T-cell (primary cell): ENCODE results near the gene EPS8L2. TPM values are rescaled to one million over a fixed set of nuclear protein-coding genes. Genes with fewer than 3 reads are reported as not detected.

Experiments
- ATAC-seq, 4 experiments: fragments of 200-7000 bp in 3 of 4; fragments of 150-1000 bp in 1 of 4; cut with Tn5 transposase; replicated peaks in 1 of 4; 1 replicate in 3 of 4; 2 replicates in 1 of 4; pipeline ENCODE4 v1.10.0; 2021; ENCODE audit warnings: moderate library complexity in 3 of 4, mild to moderate bottlenecking in 2 of 4, moderate number of reproducible peaks in 1 of 4
- CTCF ChIA-PET, 2 donors: fragments of 300-600 bp; sonication (Branson Sonifier 250); formaldehyde crosslinking; loops; one replicate each; lab custom pipeline; 2022; ENCODE audit warnings: antibody characterized with exemption in 2 of 2; lab: Charles Lee
- POLR2A ChIA-PET, 2 donors: fragments of 300-600 bp; sonication (Branson Sonifier 250); formaldehyde crosslinking; loops; one replicate each; lab custom pipeline; 2022; ENCODE audit warnings: antibody characterized with exemption in 2 of 2; lab: Charles Lee
- DNase-seq, 35 experiments: peaks; one replicate each; pipeline versions ENCODE4 v3.0.0 to v3.0.0-alpha.2; 2013 to 2023
- H3K27ac ChIP-seq: one replicate; pipeline ENCODE4 v1.5.1; 2013; ENCODE audit warnings: low read length
- H3K27me3 ChIP-seq, 2 experiments: replicated peaks in 1 of 2; 1 replicate in 1 of 2; 2 replicates in 1 of 2; pipeline versions ENCODE4 v1.6.1 to v1.7.0; 2013; ENCODE audit warnings: low read length in 1 of 2, mixed read lengths in 1 of 2; ENCODE audit not compliant: control insufficient read depth in 2 of 2, insufficient read depth in 2 of 2; ENCODE audit errors: extremely low read depth in 1 of 2
- H3K36me3 ChIP-seq, 2 donors: 1 replicate in 1 of 2; 2 replicates in 1 of 2; pipeline versions ENCODE4 v1.6.1 to v1.7.0; 2013; ENCODE audit warnings: low read length in 1 of 2; ENCODE audit not compliant: control insufficient read depth in 2 of 2, insufficient read depth in 1 of 2; ENCODE audit errors: extremely low read depth in 1 of 2
- H3K4me1 ChIP-seq, 2 experiments: 1 replicate in 1 of 2; 2 replicates in 1 of 2; pipeline versions ENCODE4 v1.6.1 to v1.7.0; 2013; ENCODE audit warnings: low read length in 2 of 2, mixed read lengths in 1 of 2; ENCODE audit not compliant: insufficient read depth in 2 of 2, control insufficient read depth in 1 of 2; ENCODE audit errors: extremely low read depth in 1 of 2
- H3K4me3 ChIP-seq, 2 donors: 1 replicate in 1 of 2; 2 replicates in 1 of 2; pipeline versions ENCODE4 v1.5.1 to v1.7.0; 2013; ENCODE audit warnings: mild to moderate bottlenecking in 2 of 2, low read length in 1 of 2, moderate library complexity in 1 of 2; ENCODE audit not compliant: control insufficient read depth in 1 of 2; ENCODE audit errors: extremely low read depth in 1 of 2
- H3K9me3 ChIP-seq: 2 replicates; pipeline ENCODE4 v1.7.0; 2013
- H3K27ac Mint-ChIP-seq, 2 donors: one replicate each; pipeline ENCODE4 v1.8.0; 2020 to 2021; ENCODE audit warnings: mild to moderate bottlenecking in 2 of 2, mixed read lengths in 2 of 2
- H3K27me3 Mint-ChIP-seq, 2 donors: one replicate each; pipeline ENCODE4 v1.8.0; 2021 to 2022; ENCODE audit warnings: mixed read lengths in 2 of 2
- H3K36me3 Mint-ChIP-seq: one replicate; pipeline ENCODE4 v1.8.0; 2021; ENCODE audit warnings: mixed read lengths
- H3K4me1 Mint-ChIP-seq, 3 donors: one replicate each; pipeline ENCODE4 v1.8.0; 2020 to 2022; ENCODE audit warnings: mixed read lengths in 3 of 3, mild to moderate bottlenecking in 1 of 3
- H3K4me3 Mint-ChIP-seq, 3 donors: one replicate each; pipeline ENCODE4 v1.8.0; 2020 to 2022; ENCODE audit warnings: mild to moderate bottlenecking in 3 of 3, mixed read lengths in 3 of 3, moderate library complexity in 3 of 3
- H3K9me3 Mint-ChIP-seq, 3 donors: one replicate each; pipeline ENCODE4 v1.8.0; 2020 to 2022; ENCODE audit warnings: mixed read lengths in 3 of 3
- WGBS: methylation state at CpG from one replicate; pipeline ENCODE4 v1.1.5; 2013; ENCODE audit warnings: missing lambda C conversion rate; ENCODE audit not compliant: insufficient coverage; 5-methylcytosine and 5-hydroxymethylcytosine counted together
- total RNA-seq, 35 experiments: library from RNA in 6 of 35; stranded (reverse) in 6 of 35; fragments of 120-200 nt in 1 of 35; gene quantifications; one replicate each; pipeline versions ENCODE4 v1.2.1 to v1.2.4 and lab custom pipeline; 2013 to 2026

Gene EPS8L2
- total RNA-seq, 5 donors from 2014 or later (not counting 1 experiment from before 2014, with no cell fraction given): 7.5 to 18.5 (median 14.6) TPM

- Mint-ChIP-seq H3K4me1 (peaks cover 16 to 28% (median 27%) of the 10 kb centered on the region in 3 donors), H3K27me3 (no peaks in the 10 kb centered on the region), H3K9me3 (no peaks in the 10 kb centered on the region), H3K27ac (peak overlapping the region in 1 of 2 donors; percentile 66), H3K4me3 (peak overlapping the region; percentile 76 to 78 (median 77)), H3K36me3 (no peaks in the 10 kb centered on the region)
- H3K4me3 ChIP-seq: peak overlapping the region; percentile 60 to 61
- H3K36me3 ChIP-seq: peaks cover 0 to 13% of the 10 kb centered on the region in 2 donors
- ATAC-seq (peak; percentile 53 to 66 (median 58)), DNase-seq (peak in 4 of 35 experiments; percentile 14 to 25 (median 16))
- H3K27ac ChIP-seq: no peak overlapping the region
- WGBS: 3% methylated on average over 34 of the region's 65 CpGs
- no peaks in the 10 kb centered on the region for H3K9me3 ChIP-seq
- CTCF ChIA-PET: no interaction called here
- POLR2A ChIA-PET: interaction anchor here in 1 of 2 donors (0.7 kb wide), 1 partner anchor 26 kb away, joined by 4 read pairs; no protein-coding TSS in a partner anchor
- H3K4me1 ChIP-seq: peaks cover 2 to 41% of the 10 kb centered on the region in 2 experiments
- peaks cover 0 to 3% of the 10 kb centered on the region in 2 experiments for H3K27me3 ChIP-seq
Observed at GRCh38 chr11:776561-777287, 70.7 kb downstream of the EPS8L2 start.

Other genes starting within 250 kb of the EPS8L2 start
- gene RNH1, start 199.0 kb upstream of the EPS8L2 start, total RNA-seq: 100 to 1,000 TPM; 126 to 141 (median 131) TPM
- gene HRAS, start 170.7 kb upstream of the EPS8L2 start, total RNA-seq: 10 to 100 TPM; 27.6 to 53.4 (median 47.6) TPM
- 1 to 10 TPM; 3.4 to 6.1 (median 5.6) TPM for gene LRRC56, start 168.7 kb upstream of the EPS8L2 start, total RNA-seq
- 10 to 100 TPM in 1 of 5 donors, 1 to 10 TPM in 4; 5.1 to 13.4 (median 8.8) TPM for gene LMNTD2, start 145.5 kb upstream of the EPS8L2 start, total RNA-seq
- 10 to 100 TPM; 23.2 to 68.4 (median 63.4) TPM for gene RASSF7, start 145.3 kb upstream of the EPS8L2 start, total RNA-seq
- 10 to 100 TPM; 40.2 to 69.4 (median 66.3) TPM for gene PHRF1, start 129.8 kb upstream of the EPS8L2 start, total RNA-seq
- gene IRF7, start 90.3 kb upstream of the EPS8L2 start, total RNA-seq: 100 to 1,000 TPM in 1 of 5 donors, 10 to 100 TPM in 4; 58.9 to 128 (median 73.7) TPM
- under 1 TPM in 2 of 5 donors, not detected in 3; 0.26 to 0.29 TPM for gene CDHR5, start 81.3 kb upstream of the EPS8L2 start, total RNA-seq
- not detected for gene SCT, start 79.0 kb upstream of the EPS8L2 start, total RNA-seq
- 1 to 10 TPM in 2 of 5 donors, under 1 TPM in 3; 0.49 to 1.3 (median 0.98) TPM for gene DRD4, start 69.0 kb upstream of the EPS8L2 start, total RNA-seq
- 100 to 1,000 TPM in 1 of 5 donors, 10 to 100 TPM in 4; 55.8 to 121 (median 57.3) TPM for gene DEAF1, start 11.0 kb upstream of the EPS8L2 start, total RNA-seq
- gene TMEM80, start 10.4 kb upstream of the EPS8L2 start, total RNA-seq: 10 to 100 TPM; 21.2 to 43.9 (median 42.4) TPM
- gene TALDO1, start 41.2 kb downstream of the EPS8L2 start, total RNA-seq: 100 to 1,000 TPM in 3 of 5 donors, 10 to 100 TPM in 2; 60.5 to 106 (median 102) TPM
- 10 to 100 TPM; 40.8 to 73.5 (median 70.2) TPM for gene GATD1, start 71.3 kb downstream of the EPS8L2 start, total RNA-seq
- under 1 TPM in 3 of 5 donors, not detected in 2; 0.18 to 0.28 (median 0.20) TPM for gene CEND1, start 83.9 kb downstream of the EPS8L2 start, total RNA-seq
- gene SLC25A22, start 92.0 kb downstream of the EPS8L2 start, total RNA-seq: 10 to 100 TPM; 22.4 to 37.4 (median 35.1) TPM
- gene PIDD1, start 99.0 kb downstream of the EPS8L2 start, total RNA-seq: 10 to 100 TPM; 31.1 to 46.6 (median 39.1) TPM
- 1,000 to 10,000 TPM; 4,736 to 5,826 (median 5,260) TPM for gene RPLP2, start 103.7 kb downstream of the EPS8L2 start, total RNA-seq
- gene PNPLA2, start 112.7 kb downstream of the EPS8L2 start, total RNA-seq: 100 to 1,000 TPM; 172 to 212 (median 206) TPM
- gene CRACR2B, start 121.7 kb downstream of the EPS8L2 start, total RNA-seq: 1 to 10 TPM; 1.4 to 2.9 (median 1.5) TPM
- 10 to 100 TPM; 14.9 to 28.2 (median 25.6) TPM for gene CD151, start 126.7 kb downstream of the EPS8L2 start, total RNA-seq
- gene POLR2L, start 136.3 kb downstream of the EPS8L2 start, total RNA-seq: 10 to 100 TPM; 34.2 to 73.9 (median 68.7) TPM
- 1 to 10 TPM; 3.1 to 5.8 (median 4.4) TPM for gene TSPAN4, start 136.6 kb downstream of the EPS8L2 start, total RNA-seq
- 10 to 100 TPM; 39.0 to 68.4 (median 51.2) TPM for gene CHID1, start 204.6 kb downstream of the EPS8L2 start, total RNA-seq
- gene AP2A2, start 219.6 kb downstream of the EPS8L2 start, total RNA-seq: 10 to 100 TPM; 59.6 to 85.3 (median 70.8) TPM